Cardiac muscle cell (in vitro differentiated cells and primary cell): ENCODE data around the gene NOP14. TPM values are rescaled to one million over a fixed set of nuclear protein-coding genes. Genes with fewer than 3 reads are reported as not detected.

Source experiments
- DNase-seq, 2 donors: peaks; one replicate each; pipeline versions ENCODE4 v3.0.0 to v3.0.0-alpha.2; 2010 to 2017; ENCODE audit warnings: low read depth in 1 of 2, low spot score in 1 of 2
- H3K27ac ChIP-seq: fragments of 200-600 bp; sonication (generic); 2 replicates; pipeline ENCODE4 v1.5.1; 2016
- H3K27me3 ChIP-seq: fragments of 200-600 bp; sonication (generic); 2 replicates; pipeline ENCODE4 v1.6.0; 2016; ENCODE audit warnings: control low read depth
- H3K36me3 ChIP-seq: fragments of 200-600 bp; sonication (generic); 2 replicates; pipeline ENCODE4 v1.5.1; 2016; ENCODE audit warnings: control low read depth
- H3K4me1 ChIP-seq: fragments of 200-600 bp; sonication (generic); 2 replicates; pipeline ENCODE4 v1.8.1; 2017; ENCODE audit warnings: low read depth, mild to moderate bottlenecking, mixed run types
- H3K4me3 ChIP-seq: fragments of 200-600 bp; sonication (generic); 2 replicates; pipeline ENCODE4 v1.5.1; 2016; ENCODE audit warnings: mild to moderate bottlenecking
- H3K9me3 ChIP-seq: fragments of 200-600 bp; sonication (generic); 2 replicates; pipeline ENCODE4 v1.5.1; 2017; ENCODE audit warnings: low read depth, mild to moderate bottlenecking, control low read depth
- polyA plus RNA-seq: library from polyadenylated mRNA; unstranded; fragments of >200 nt; fragmentation: Nextera tagmentation; extraction: Ambion mirVana; gene quantifications from 2 replicates; pipeline ENCODE4 v1.2.1, GENCODE V29; 2016
- total RNA-seq: library from RNA; depleted of rRNA; stranded (reverse); fragments of >200 nt; gene quantifications from 2 replicates; pipeline ENCODE4 v1.2.3, GENCODE V29; 2016
- TF ChIP-seq, protein P1 (sequence below): IDR thresholded peaks from 2 replicates; pipeline ENCODE4 v1.5.1; 2012; ENCODE audit warnings: low read depth, mild to moderate bottlenecking, low read length

NOP14 gene
- total and polyA plus RNA-seq, 2 experiments from 2014 or later, result 17.6 to 19.8 TPM

DNA sequence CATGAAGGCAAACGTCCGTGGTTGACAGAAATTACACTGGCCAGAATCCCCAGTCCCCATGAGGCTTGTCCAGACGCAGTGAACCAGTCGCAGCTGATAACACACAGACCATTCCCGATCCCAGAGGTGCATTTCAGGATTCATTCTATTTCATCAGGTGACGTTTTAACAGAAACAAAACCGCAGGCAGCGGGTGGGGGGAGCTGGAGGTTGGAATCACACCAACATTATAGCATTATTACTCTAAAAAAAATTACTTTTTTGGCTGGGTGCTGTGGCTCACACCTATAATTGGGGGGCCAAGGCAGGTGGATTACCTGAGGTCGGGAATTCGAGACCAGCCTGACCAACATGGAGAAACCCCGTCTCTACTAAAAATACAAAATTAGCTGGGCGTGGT is 25.2 kb downstream of the NOP14 start:
- Histone ChIP-seq H3K27me3 (no peaks in the 10 kb centered on the region), H3K27ac (no peak overlapping the region), H3K4me1 (peaks cover 5% of the 10 kb centered on the region), H3K9me3 (no peaks in the 10 kb centered on the region), H3K4me3 (no peak overlapping the region), H3K36me3 (peaks cover 35% of the 10 kb centered on the region)
- TF ChIP-seq, protein P1, sequence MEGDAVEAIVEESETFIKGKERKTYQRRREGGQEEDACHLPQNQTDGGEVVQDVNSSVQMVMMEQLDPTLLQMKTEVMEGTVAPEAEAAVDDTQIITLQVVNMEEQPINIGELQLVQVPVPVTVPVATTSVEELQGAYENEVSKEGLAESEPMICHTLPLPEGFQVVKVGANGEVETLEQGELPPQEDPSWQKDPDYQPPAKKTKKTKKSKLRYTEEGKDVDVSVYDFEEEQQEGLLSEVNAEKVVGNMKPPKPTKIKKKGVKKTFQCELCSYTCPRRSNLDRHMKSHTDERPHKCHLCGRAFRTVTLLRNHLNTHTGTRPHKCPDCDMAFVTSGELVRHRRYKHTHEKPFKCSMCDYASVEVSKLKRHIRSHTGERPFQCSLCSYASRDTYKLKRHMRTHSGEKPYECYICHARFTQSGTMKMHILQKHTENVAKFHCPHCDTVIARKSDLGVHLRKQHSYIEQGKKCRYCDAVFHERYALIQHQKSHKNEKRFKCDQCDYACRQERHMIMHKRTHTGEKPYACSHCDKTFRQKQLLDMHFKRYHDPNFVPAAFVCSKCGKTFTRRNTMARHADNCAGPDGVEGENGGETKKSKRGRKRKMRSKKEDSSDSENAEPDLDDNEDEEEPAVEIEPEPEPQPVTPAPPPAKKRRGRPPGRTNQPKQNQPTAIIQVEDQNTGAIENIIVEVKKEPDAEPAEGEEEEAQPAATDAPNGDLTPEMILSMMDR, result no peak
- no peak for DNase-seq

DNA sequence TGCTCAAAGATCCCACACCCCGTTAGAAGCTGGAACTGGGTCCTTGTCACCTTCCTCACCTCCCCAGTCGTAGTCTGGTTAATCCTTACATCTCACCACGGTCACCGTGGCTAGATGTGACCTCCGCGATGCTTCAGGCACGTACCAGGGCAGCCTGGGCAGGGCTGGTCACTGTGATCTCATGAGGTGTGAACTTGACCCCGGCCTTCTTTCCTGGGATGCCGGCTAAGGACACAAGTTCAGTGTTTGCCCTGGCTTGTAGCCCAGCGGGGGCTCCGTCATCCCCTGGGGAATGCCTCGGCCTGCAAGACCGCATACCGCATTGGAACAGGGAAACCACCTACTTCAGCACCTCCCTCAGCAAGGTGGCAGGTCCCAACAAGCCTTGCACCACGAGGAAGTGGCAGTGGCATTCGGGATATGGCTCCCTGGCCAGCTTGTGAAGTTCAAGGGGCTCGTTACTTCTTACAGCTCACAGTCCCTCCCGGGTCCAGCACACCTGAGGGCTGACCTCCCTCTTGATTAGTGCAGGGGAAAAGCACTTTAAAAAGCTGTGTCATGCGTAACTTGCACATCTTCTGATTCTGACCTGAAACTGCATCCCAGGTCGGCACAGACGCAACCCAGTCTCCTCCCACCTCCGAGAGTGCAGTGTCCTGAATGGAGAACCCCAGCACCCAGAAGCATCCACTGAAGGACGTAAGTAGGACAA is 25.9 kb downstream of the NOP14 start:
- H3K9me3 ChIP-seq, result no peaks in the 10 kb centered on the region
- DNase-seq, result no peak
- no peak overlapping the region for H3K27ac ChIP-seq
- no peak overlapping the region for H3K4me3 ChIP-seq
- H3K27me3 ChIP-seq, result no peaks in the 10 kb centered on the region
- TF ChIP-seq, protein P1, result no peak
- peaks cover 5% of the 10 kb centered on the region for H3K4me1 ChIP-seq
- H3K36me3 ChIP-seq, result peaks cover 34% of the 10 kb centered on the region

DNA sequence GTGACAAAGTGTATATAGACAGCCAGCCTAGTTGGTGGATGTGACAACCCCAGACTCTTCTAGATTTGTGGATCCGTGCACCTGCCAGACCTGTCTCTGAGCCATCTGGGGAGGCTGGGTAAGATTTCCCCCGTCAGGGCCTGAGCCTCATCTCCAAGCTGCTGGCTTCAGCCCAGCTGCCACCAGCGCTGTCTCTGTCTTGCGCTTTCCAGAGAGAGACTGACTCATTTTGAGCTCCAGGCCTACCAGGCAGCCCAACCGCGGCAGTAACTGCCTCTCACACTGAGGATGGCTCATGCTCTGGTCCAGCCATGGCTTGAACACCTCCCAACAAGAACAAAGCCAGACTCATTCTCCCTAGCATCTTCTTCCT is 26.4 kb downstream of the NOP14 start:
- H3K36me3 ChIP-seq, result peaks cover 29% of the 10 kb centered on the region
- no peaks in the 10 kb centered on the region for H3K27me3 ChIP-seq
- peak in 1 of 2 donors; percentile 52 for DNase-seq
- H3K27ac ChIP-seq, result no peak overlapping the region
- H3K4me1 ChIP-seq, result peaks cover 5% of the 10 kb centered on the region
- TF ChIP-seq, protein P1, result no peak
- H3K9me3 ChIP-seq, result no peaks in the 10 kb centered on the region
- no peak overlapping the region for H3K4me3 ChIP-seq

DNA sequence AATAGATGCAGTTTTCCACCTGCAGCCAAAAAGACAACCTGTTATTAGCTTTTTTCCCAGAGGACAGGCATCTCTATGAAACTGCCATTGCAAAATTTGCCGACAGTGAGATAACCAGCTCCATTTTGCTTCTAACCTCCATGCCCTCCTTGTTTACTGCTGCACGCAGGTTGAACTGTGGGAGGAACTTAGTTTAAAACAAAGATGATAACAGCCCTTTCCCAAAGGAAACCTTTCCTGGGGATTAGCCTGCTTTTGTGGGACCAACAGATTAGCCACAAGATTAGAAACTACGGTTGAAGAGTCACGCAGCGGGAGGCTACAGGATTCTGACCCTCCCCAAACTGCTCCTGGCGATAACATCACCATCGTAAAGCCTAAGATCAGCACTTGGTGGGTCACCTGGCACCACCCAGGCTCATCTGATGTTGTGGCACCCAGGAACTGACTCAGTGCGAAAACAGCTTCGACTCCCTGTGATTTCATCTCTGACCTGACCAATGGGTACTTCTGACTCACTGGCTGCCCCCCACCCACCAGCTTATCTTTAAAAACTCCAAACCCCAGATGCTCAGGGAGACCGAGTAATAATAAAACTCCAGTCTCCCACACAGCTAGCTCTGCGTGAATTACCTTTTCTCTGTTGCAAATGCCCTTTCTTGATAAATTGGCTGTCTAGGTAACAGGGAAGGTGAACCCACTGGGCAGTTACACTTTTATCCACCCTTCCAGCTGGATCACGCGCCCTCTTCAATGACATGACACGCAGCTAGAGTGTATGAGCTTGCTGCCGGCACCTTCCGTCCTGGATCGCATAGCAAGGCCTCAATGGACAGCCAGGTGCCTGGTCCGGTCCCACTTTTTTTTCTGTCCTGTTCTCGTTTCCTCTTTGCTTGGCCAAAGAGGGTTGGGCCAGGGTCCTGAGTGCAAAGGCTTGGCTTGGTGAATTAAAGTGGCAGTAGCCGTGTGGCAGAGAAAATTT is 27.2 kb downstream of the NOP14 start:
- Histone ChIP-seq H3K27me3 (no peaks in the 10 kb centered on the region), H3K36me3 (peaks cover 22% of the 10 kb centered on the region), H3K4me1 (peaks cover 5% of the 10 kb centered on the region), H3K9me3 (no peaks in the 10 kb centered on the region), H3K4me3 (peak overlapping the region; percentile 94), H3K27ac (no peak overlapping the region)
- TF ChIP-seq, protein P1, result no peak
- peak in 1 of 2 donors; percentile 33 for DNase-seq

DNA sequence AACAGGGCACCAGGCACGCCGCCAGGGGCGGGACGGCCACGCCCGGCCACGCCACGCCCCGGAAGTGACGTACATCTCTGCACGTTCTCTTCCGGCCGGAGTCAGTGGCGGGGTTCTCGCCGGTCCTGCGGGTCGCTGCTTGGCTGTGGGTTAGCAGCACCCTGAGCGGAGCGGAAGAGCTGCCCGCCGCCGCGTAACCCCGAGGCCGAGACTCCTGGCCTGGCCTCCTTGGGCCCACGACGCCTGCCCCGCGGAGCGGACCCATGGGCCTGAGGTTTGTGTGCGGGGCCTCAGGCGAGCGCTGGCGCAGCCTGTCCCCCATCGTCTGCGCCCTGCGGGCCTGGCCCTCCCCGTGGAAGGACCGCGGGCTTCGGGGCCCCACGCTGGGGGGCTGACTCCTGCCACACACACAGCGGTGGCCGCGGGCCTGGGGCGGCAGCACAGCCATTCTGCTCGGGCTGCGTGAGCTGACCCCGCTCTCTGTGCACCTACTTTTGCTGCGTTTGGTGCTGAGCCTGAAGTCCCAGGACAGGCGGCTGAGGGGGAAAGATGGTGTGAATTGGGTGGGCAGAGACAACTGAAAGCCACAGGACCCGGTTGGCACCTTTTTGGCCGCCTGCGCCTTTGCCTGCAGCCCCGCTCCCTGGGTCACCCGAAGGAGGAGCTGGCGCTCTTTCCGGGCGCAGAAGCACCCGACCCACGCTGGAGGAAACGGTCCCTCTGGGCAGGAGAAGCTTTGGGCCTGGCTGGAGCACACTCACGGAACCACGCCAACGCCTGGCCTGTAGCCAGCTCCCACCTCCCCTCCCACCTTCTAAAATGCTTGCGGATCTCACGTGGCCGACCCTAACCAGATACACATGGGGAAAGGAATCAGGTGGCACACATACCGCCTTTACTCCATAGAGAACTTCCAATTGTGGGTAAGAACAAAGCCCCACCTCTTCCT is 28.1 kb downstream of the NOP14 start:
- peaks cover 18% of the 10 kb centered on the region for H3K36me3 ChIP-seq
- peak overlapping the region; percentile 75 for H3K27ac ChIP-seq
- no peaks in the 10 kb centered on the region for H3K9me3 ChIP-seq
- DNase-seq, result peak; percentile 92 to 95
- peak overlapping the region; percentile 94 for H3K4me3 ChIP-seq
- TF ChIP-seq, protein P1, result peak; percentile 5
- no peaks in the 10 kb centered on the region for H3K27me3 ChIP-seq
- H3K4me1 ChIP-seq, result peaks cover 5% of the 10 kb centered on the region
